ENCODE data around the gene POPDC2. TPM values are rescaled to one million over a fixed set of nuclear protein-coding genes. Genes with fewer than 3 reads are reported as not detected.
A peak's percentile ranks its signal among the peaks of the same experiment; 100 is the strongest.

Gene POPDC2
- total and polyA plus RNA-seq, 10 of the 15 experiments (the other 5 are each of a cell fraction or from before 2014, with no cell fraction given): 1.8 to 12.7 (median 3.5) TPM

GRCh38 chr3:119697394-119697793 lies 37.0 kb upstream of the POPDC2 start (continued):
- TF ChIP-seq, protein P1, sequence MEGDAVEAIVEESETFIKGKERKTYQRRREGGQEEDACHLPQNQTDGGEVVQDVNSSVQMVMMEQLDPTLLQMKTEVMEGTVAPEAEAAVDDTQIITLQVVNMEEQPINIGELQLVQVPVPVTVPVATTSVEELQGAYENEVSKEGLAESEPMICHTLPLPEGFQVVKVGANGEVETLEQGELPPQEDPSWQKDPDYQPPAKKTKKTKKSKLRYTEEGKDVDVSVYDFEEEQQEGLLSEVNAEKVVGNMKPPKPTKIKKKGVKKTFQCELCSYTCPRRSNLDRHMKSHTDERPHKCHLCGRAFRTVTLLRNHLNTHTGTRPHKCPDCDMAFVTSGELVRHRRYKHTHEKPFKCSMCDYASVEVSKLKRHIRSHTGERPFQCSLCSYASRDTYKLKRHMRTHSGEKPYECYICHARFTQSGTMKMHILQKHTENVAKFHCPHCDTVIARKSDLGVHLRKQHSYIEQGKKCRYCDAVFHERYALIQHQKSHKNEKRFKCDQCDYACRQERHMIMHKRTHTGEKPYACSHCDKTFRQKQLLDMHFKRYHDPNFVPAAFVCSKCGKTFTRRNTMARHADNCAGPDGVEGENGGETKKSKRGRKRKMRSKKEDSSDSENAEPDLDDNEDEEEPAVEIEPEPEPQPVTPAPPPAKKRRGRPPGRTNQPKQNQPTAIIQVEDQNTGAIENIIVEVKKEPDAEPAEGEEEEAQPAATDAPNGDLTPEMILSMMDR (IDR thresholded peaks at IDR 0.05 in 2 of 3, conservative IDR thresholded peaks at IDR 0.05 in 1 of 3; ENCODE audit: control insufficient read depth in 2 of 3, extremely low read depth in 1 of 3, insufficient read depth in 1 of 3, low read depth in 3 of 3, low read length in 3 of 3): no peak
- no peak for TF ChIP-seq ATF3 (IDR thresholded peaks at IDR 0.05; ENCODE audit: borderline replicate concordance, extremely low read depth, low read depth, low read length)

DNA sequence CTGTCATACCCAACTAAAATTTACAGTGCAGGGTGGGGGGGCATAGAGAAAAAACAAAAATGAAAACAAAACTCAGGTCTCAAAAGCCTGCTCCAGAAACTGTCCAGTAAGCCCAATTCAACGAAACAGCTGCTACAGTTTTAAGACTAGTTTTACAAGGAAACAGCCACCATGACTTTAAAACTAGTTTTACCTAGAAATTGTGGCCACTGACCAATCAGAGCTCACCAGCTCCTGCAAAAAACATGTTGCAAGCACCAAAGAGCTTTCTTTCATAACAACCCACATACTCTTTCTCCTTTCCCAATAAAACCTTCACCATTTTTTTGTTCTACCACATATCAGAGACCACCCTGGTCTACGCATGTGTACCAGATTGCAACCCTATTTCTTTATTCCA lies 35.1 kb upstream of the POPDC2 start:
- Histone ChIP-seq H4K20me1 (ENCODE audit: control insufficient read depth, insufficient read depth) (no peaks in the 10 kb centered on the region), H3K9ac (ENCODE audit: control insufficient read depth, insufficient read depth, low read length) (no peak overlapping the region), H3K4me2 (ENCODE audit: control insufficient read depth, insufficient read depth) (no peak overlapping the region), H3K36me3 (ENCODE audit: control insufficient read depth in 2 of 2, insufficient read depth in 2 of 2, low read length in 1 of 2) (no peaks in the 10 kb centered on the region), H3K4me3 (no peak overlapping the region), H3K27me3 (replicated peaks in 1 of 2; ENCODE audit: control insufficient read depth in 2 of 2, insufficient read depth in 2 of 2, low read length in 1 of 2) (no peaks in the 10 kb centered on the region), H3K4me1 (ENCODE audit: control insufficient read depth, insufficient read depth, low read length) (peaks cover 20% of the 10 kb centered on the region), H2AFZ (ENCODE audit: control insufficient read depth, low read depth, low read length) (no peak overlapping the region), H3K79me2 (ENCODE audit: control insufficient read depth, insufficient read depth, low read length) (no peaks in the 10 kb centered on the region), H3K27ac (ENCODE audit: control insufficient read depth, insufficient read depth) (no peak overlapping the region), H3K9me3 (replicated peaks; ENCODE audit: control insufficient read depth, insufficient read depth, low read length) (peaks cover 2% of the 10 kb centered on the region; the same call in 1 of the 3 replicates)
- POLR2A ChIA-PET: interaction anchor here (0.6 to 1.5 kb wide), 6 partner anchors 14 to 400 kb away, joined by 3 to 7 read pairs (median 3); partner anchors contain the start of genes CD80 and GSK3B
- RAD21 ChIA-PET (ENCODE audit: unreplicated experiment): interaction anchor here (0.7 to 3.6 kb wide), 9 partner anchors 11 to 421 kb away, joined by 3 to 18 read pairs (median 4); no protein-coding TSS in a partner anchor
- BruUV-seq (replicated peaks): no TSS peak
- SMC1A ChIA-PET (ENCODE audit: uncharacterized antibody, unreplicated experiment): interaction anchor here (0.9 to 10.7 kb wide), 11 partner anchors 9 to 343 kb away, joined by 3 to 106 read pairs (median 4); no protein-coding TSS in a partner anchor
- no peak for ATAC-seq
- WGBS (ENCODE audit: insufficient coverage, insufficient replicate concordance, low lambda C conversion rate, missing lambda C conversion rate): 73% methylated on average over 2 of the region's 2 CpGs
- intact Hi-C loops (cut with micrococcal nuclease; ENCODE audit: unreplicated experiment) (no loop called here), in situ Hi-C loops (cut with MboI) (loop anchor here (25.0 kb wide), 1 partner anchor 408 kb away; the partner anchor contains the start of gene ARHGAP31)
- TF ChIP-seq SIX5 (IDR thresholded peaks at IDR 0.05; ENCODE audit: low read depth, low read length, severe bottlenecking): peak; percentile 3
- TF ChIP-seq, protein P2, sequence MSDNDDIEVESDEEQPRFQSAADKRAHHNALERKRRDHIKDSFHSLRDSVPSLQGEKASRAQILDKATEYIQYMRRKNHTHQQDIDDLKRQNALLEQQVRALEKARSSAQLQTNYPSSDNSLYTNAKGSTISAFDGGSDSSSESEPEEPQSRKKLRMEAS (IDR thresholded peaks at IDR 0.05; ENCODE audit: low read depth, low read length): no peak
- TF ChIP-seq GABPA (IDR thresholded peaks at IDR 0.05; ENCODE audit: low read depth): 0 out of 2 replicates have a peak, but pooled peaks have one; percentile 21
- no peak for TF ChIP-seq ESRRA (IDR thresholded peaks at IDR 0.05; ENCODE audit: low read length)
- CTCF ChIA-PET: interaction anchor here (1.0 to 11.0 kb wide), 7 partner anchors 9 to 812 kb away, joined by 3 to 167 read pairs (median 4); partner anchors contain the start of gene COX17
- no peak for DNase-seq (ENCODE audit: low read depth, low spot score)
- FAIRE-seq: no peak
